HEK293 (cell line): ENCODE measurements around the gene GLRA2.

Experiments
- CTCF ChIA-PET: fragments of 350-600 bp; formaldehyde crosslinking; extraction: SDS; loops from one replicate; lab custom pipeline; 2021; ENCODE audit warnings: antibody characterized with exemption; lab: Yijun Ruan, JAX
- POLR2A ChIA-PET: fragments of 300-600 bp; formaldehyde crosslinking; extraction: SDS; loops from one replicate; lab custom pipeline; 2020; ENCODE audit warnings: antibody characterized with exemption, inconsistent platforms; lab: Yijun Ruan, JAX
- H3K27ac ChIP-seq: fragments of 200-500 bp; sonication (Bioruptor generic); 2 replicates; pipeline ENCODE4 v1.5.1; 2014; ENCODE audit warnings: low read depth, low read length, control low read depth, inconsistent platforms; ENCODE audit errors: extremely low read depth
- H3K36me3 ChIP-seq, 2 experiments: fragments of 200-500 bp in 1 of 2; sonication (Bioruptor generic) in 1 of 2; 1 replicate in 1 of 2; 2 replicates in 1 of 2; pipeline ENCODE4 v1.5.1; 2014 to 2017; ENCODE audit warnings: inconsistent platforms in 2 of 2, low read length in 2 of 2; ENCODE audit not compliant: control insufficient read depth in 2 of 2, insufficient read depth in 1 of 2
- H3K4me1 ChIP-seq: fragments of 200-500 bp; sonication (Bioruptor generic); 2 replicates; pipeline ENCODE4 v1.5.1; 2014; ENCODE audit warnings: mild to moderate bottlenecking, low read length, inconsistent platforms; ENCODE audit not compliant: control insufficient read depth, insufficient read depth
- H3K4me3 ChIP-seq: 2 replicates; pipeline ENCODE4 v1.5.1; 2011; ENCODE audit warnings: low read depth, mild to moderate bottlenecking, control low read depth, low read length, moderate library complexity
- H3K9me3 ChIP-seq: fragments of 200-500 bp; sonication (Bioruptor generic); 2 replicates; pipeline ENCODE4 v1.5.1; 2014; ENCODE audit warnings: low read depth, low read length, inconsistent platforms; ENCODE audit not compliant: control insufficient read depth, insufficient read depth
- GFI1B ChIP-seq: fragments of 450-650 bp; formaldehyde crosslinking; IDR thresholded peaks from 2 replicates; pipeline ENCODE4 v1.5.1; 2016; ENCODE audit warnings: missing biosample characterization, missing genetic modification characterization
- GLI2 ChIP-seq: fragments of 450-650 bp; formaldehyde crosslinking; IDR thresholded peaks from 2 replicates; pipeline ENCODE4; 2017; ENCODE audit warnings: missing biosample characterization, missing genetic modification characterization, low read depth, borderline replicate concordance
- GLIS2 ChIP-seq: fragments of 450-650 bp; formaldehyde crosslinking; IDR thresholded peaks from 2 replicates; pipeline ENCODE4 v1.5.1; 2016; ENCODE audit warnings: missing biosample characterization, missing genetic modification characterization
- IKZF3 ChIP-seq: fragments of 450-650 bp; IDR thresholded peaks from 2 replicates; pipeline ENCODE4 v1.5.0; 2018; ENCODE audit warnings: missing biosample characterization, mild to moderate bottlenecking, missing genetic modification characterization, moderate library complexity
- KLF10 ChIP-seq: fragments of 450-650 bp; IDR thresholded peaks from 2 replicates; pipeline ENCODE4 v1.5.1; 2018; ENCODE audit warnings: missing biosample characterization, mild to moderate bottlenecking, missing genetic modification characterization
- REST ChIP-seq: fragments of 450-650 bp; formaldehyde crosslinking; IDR thresholded peaks from 2 replicates; pipeline ENCODE4 v1.5.1; 2016; ENCODE audit warnings: missing biosample characterization, missing genetic modification characterization
- SCRT1 ChIP-seq: fragments of 450-650 bp; formaldehyde crosslinking; IDR thresholded peaks from 2 replicates; pipeline ENCODE4 v1.5.1; 2016; ENCODE audit warnings: missing biosample characterization, missing genetic modification characterization, borderline replicate concordance
- SETDB1 ChIP-seq: IDR thresholded peaks from one replicate; pipeline ENCODE4 v1.6.1; 2017; ENCODE audit warnings: mild to moderate bottlenecking, low read length, moderate library complexity, mixed read lengths; ENCODE audit not compliant: insufficient read length
- ZEB2 ChIP-seq: fragments of 450-650 bp; formaldehyde crosslinking; IDR thresholded peaks from 2 replicates; pipeline ENCODE4 v1.5.1; 2016; ENCODE audit warnings: missing biosample characterization, missing genetic modification characterization
- ZFP37 ChIP-seq: fragments of 450-650 bp; formaldehyde crosslinking; IDR thresholded peaks from 2 replicates; pipeline ENCODE4 v1.5.1; 2016; ENCODE audit warnings: missing biosample characterization, missing genetic modification characterization
- ZNF169 ChIP-seq: fragments of 450-650 bp; formaldehyde crosslinking; IDR thresholded peaks from 2 replicates; pipeline ENCODE4 v1.5.1; 2016; ENCODE audit warnings: missing biosample characterization, missing genetic modification characterization
- ZNF280C ChIP-seq: fragments of 450-650 bp; formaldehyde crosslinking; IDR thresholded peaks from 2 replicates; pipeline ENCODE4 v1.5.1; 2016; ENCODE audit warnings: missing biosample characterization, missing genetic modification characterization
- ZNF335 ChIP-seq: fragments of 450-650 bp; formaldehyde crosslinking; conservative IDR thresholded peaks from 2 replicates; pipeline ENCODE4 v1.5.1; 2016; ENCODE audit warnings: missing biosample characterization, missing genetic modification characterization
- ZNF391 ChIP-seq: fragments of 450-650 bp; formaldehyde crosslinking; IDR thresholded peaks from 2 replicates; pipeline ENCODE4 v1.5.1; 2016; ENCODE audit warnings: low read depth, missing biosample characterization, missing genetic modification characterization, borderline replicate concordance
- ZNF473 ChIP-seq: fragments of 450-650 bp; formaldehyde crosslinking; IDR thresholded peaks from 2 replicates; pipeline ENCODE4 v1.5.1; 2017; ENCODE audit warnings: missing biosample characterization, missing genetic modification characterization
- ZNF513 ChIP-seq: fragments of 450-650 bp; IDR thresholded peaks from 2 replicates; pipeline ENCODE4 v1.5.1; 2018; ENCODE audit warnings: missing biosample characterization, missing genetic modification characterization
- ZNF76 ChIP-seq: fragments of 450-650 bp; formaldehyde crosslinking; IDR thresholded peaks from 2 replicates; pipeline ENCODE4; 2016; ENCODE audit warnings: low read depth, missing biosample characterization, missing genetic modification characterization, borderline replicate concordance
- ZNF776 ChIP-seq: fragments of 450-650 bp; formaldehyde crosslinking; IDR thresholded peaks from 2 replicates; pipeline ENCODE4 v1.5.0; 2017; ENCODE audit warnings: missing biosample characterization, missing genetic modification characterization, borderline replicate concordance
- ZNF777 ChIP-seq: fragments of 450-650 bp; formaldehyde crosslinking; IDR thresholded peaks from 2 replicates; pipeline ENCODE4 v1.5.1; 2017; ENCODE audit warnings: missing biosample characterization, missing genetic modification characterization, borderline replicate concordance

GLRA2 gene

GRCh38 chrX:14546190-14546589, 16.9 kb downstream of the GLRA2 start (continued):
- TF ChIP-seq ZEB2 (no peak), ZNF776 (tag by site-specific recombination) (no peak)
- TF ChIP-seq, all 188 proteins: peak for 0

- ChIA-PET POLR2A (no interaction called here), CTCF (no interaction called here)
- Histone ChIP-seq H3K27ac (no peak overlapping the region), H3K9me3 (no peaks in the 10 kb centered on the region), H3K36me3 (no peaks in the 10 kb centered on the region), H3K4me3 (no peak overlapping the region), H3K4me1 (no peaks in the 10 kb centered on the region)
- TF ChIP-seq GLIS2 (tag by site-specific recombination) = no peak
- no peak for TF ChIP-seq ZFP37 (tag by site-specific recombination)
- no peak for TF ChIP-seq GFI1B (tag by site-specific recombination)
- no peak for TF ChIP-seq ZNF280C (tag by site-specific recombination)
- TF ChIP-seq ZNF169 = no peak
- no peak for TF ChIP-seq ZNF76 (tag by site-specific recombination)
- no peak for TF ChIP-seq ZNF777
- TF ChIP-seq IKZF3 (tag by site-specific recombination) = no peak
- TF ChIP-seq ZNF513 (tag by site-specific recombination) = no peak
- no peak for TF ChIP-seq GLI2 (tag by site-specific recombination)
- no peak for TF ChIP-seq ZNF391 (tag by site-specific recombination)
- TF ChIP-seq KLF10 = no peak
- no peak for TF ChIP-seq ZNF473 (tag by site-specific recombination)
- no peak for TF ChIP-seq ZNF335
- no peak for TF ChIP-seq SETDB1
- TF ChIP-seq SCRT1 = no peak
- no peak for TF ChIP-seq REST
Measured at GRCh38 chrX:14554131-14554715, 24.9 kb downstream of the GLRA2 start.
